Vagina (tissue), 2 donors: ENCODE measurements around the gene PPFIA1. TPM values are rescaled to one million over a fixed set of nuclear protein-coding genes. Genes with fewer than 3 reads are reported as not detected.

Source experiments
- DNase-seq, 2 donors: peaks; one replicate each; pipeline ENCODE4 v3.0.0-alpha.2; 2017; ENCODE audit errors: extremely low spot score in 2 of 2
- H3K27ac ChIP-seq: fragments of 200-600 bp; sonication (generic); one replicate; pipeline ENCODE4 v1.5.1; 2019
- H3K27me3 ChIP-seq: fragments of 200-600 bp; sonication (generic); one replicate; pipeline ENCODE4 v1.5.1; 2019
- H3K36me3 ChIP-seq, 2 donors: fragments of 200-600 bp; sonication (generic); one replicate each; pipeline ENCODE4 v1.5.1; 2017 to 2019
- H3K4me1 ChIP-seq: fragments of 200-600 bp; sonication (generic); one replicate; pipeline ENCODE4 v1.5.1; 2019
- H3K4me3 ChIP-seq, 2 donors: fragments of 200-600 bp; sonication (generic); 1 replicate in 1 of 2; 2 replicates in 1 of 2; pipeline ENCODE4 v1.5.1; 2016 to 2019
- H3K9me3 ChIP-seq: fragments of 200-600 bp; sonication (generic); one replicate; pipeline ENCODE4 v1.5.1; 2019
- CTCF ChIP-seq, 3 experiments: fragments of 450-650 bp in 2 of 3; fragments of 200-600 bp in 1 of 3; sonication (generic) in 1 of 3; IDR thresholded peaks; one replicate each; pipeline ENCODE4 v1.5.1; 2017 to 2019; ENCODE audit warnings: antibody characterized with exemption in 3 of 3, mild to moderate bottlenecking in 2 of 3, moderate library complexity in 2 of 3
- POLR2A ChIP-seq, 2 donors: fragments of 450-650 bp; IDR thresholded peaks; one replicate each; pipeline ENCODE4 v1.6.1; 2017; ENCODE audit warnings: antibody characterized with exemption in 2 of 2, mild to moderate bottlenecking in 2 of 2, moderate library complexity in 2 of 2
- POLR2AphosphoS5 ChIP-seq, 2 donors: sonication (generic); formaldehyde crosslinking; IDR thresholded peaks; one replicate each; pipeline ENCODE4 v1.9.0; 2017; ENCODE audit warnings: antibody characterized with exemption in 2 of 2, mild to moderate bottlenecking in 2 of 2, low read depth in 1 of 2; ENCODE audit not compliant: insufficient read depth in 1 of 2
- intact Hi-C: fragments of 100-400 bp; cut with DNase I; formaldehyde crosslinking; loops from one replicate; pipeline ENCODE4 v1.15.1; 2023
- total RNA-seq: library from RNA; depleted of rRNA; stranded (reverse); fragments of >200 nt; gene quantifications from one replicate; pipeline ENCODE4 v1.2.3, GENCODE V29; 2016

PPFIA1 gene
- total RNA-seq, 1 donor from 2014 or later: 54.3 TPM

- Histone ChIP-seq H3K27me3 (no peaks in the 10 kb centered on the region), H3K4me3 (no peak overlapping the region)
- intact Hi-C loops: no loop called here
Measured at GRCh38 chr11:70409437-70409836, 138.9 kb downstream of the PPFIA1 start.

GRCh38 chr11:70409871-70410270 is 139.4 kb downstream of the PPFIA1 start:
- TF ChIP-seq POLR2A (IDR thresholded peaks at IDR 0.05) (no peak), POLR2AphosphoS5 (IDR thresholded peaks at IDR 0.05; ENCODE audit: insufficient read depth in 1 of 2, low read depth in 1 of 2) (no peak), CTCF (IDR thresholded peaks at IDR 0.05) (no peak)
- intact Hi-C loops: loop anchor here (10.0 kb wide), 1 partner anchor 135 kb away; the partner anchor contains the start of gene PPFIA1
- Histone ChIP-seq H3K4me1 (no peaks in the 10 kb centered on the region), H3K27me3 (no peaks in the 10 kb centered on the region), H3K4me3 (no peak overlapping the region), H3K36me3 (peaks cover 0 to 94% of the 10 kb centered on the region in 2 donors), H3K27ac (no peak overlapping the region), H3K9me3 (no peaks in the 10 kb centered on the region)
- DNase-seq: no peak

More at GRCh38 chr11:70409437-70409836, 138.9 kb downstream of the PPFIA1 start:
- Histone ChIP-seq H3K4me1 (no peaks in the 10 kb centered on the region), H3K36me3 (peaks cover 0 to 90% of the 10 kb centered on the region in 2 donors), H3K9me3 (no peaks in the 10 kb centered on the region), H3K27ac (no peak overlapping the region)
- no peak for DNase-seq
- TF ChIP-seq POLR2A (IDR thresholded peaks at IDR 0.05): no peak
- no peak for TF ChIP-seq POLR2AphosphoS5 (IDR thresholded peaks at IDR 0.05; ENCODE audit: insufficient read depth in 1 of 2, low read depth in 1 of 2)
- no peak for TF ChIP-seq CTCF (IDR thresholded peaks at IDR 0.05)

- H3K27ac ChIP-seq: no peak overlapping the region
- no peak for DNase-seq
- peaks cover 0 to 99% of the 10 kb centered on the region in 2 donors for H3K36me3 ChIP-seq
- H3K9me3 ChIP-seq: no peaks in the 10 kb centered on the region
- H3K27me3 ChIP-seq: no peaks in the 10 kb centered on the region
- intact Hi-C loops: loop anchor here (10.0 kb wide), 1 partner anchor 136 kb away; the partner anchor contains the start of gene PPFIA1
- TF ChIP-seq POLR2A (IDR thresholded peaks at IDR 0.05) (no peak), POLR2AphosphoS5 (IDR thresholded peaks at IDR 0.05; ENCODE audit: insufficient read depth in 1 of 2, low read depth in 1 of 2) (no peak), CTCF (IDR thresholded peaks at IDR 0.05) (no peak)
- no peak overlapping the region for H3K4me3 ChIP-seq
- H3K4me1 ChIP-seq: no peaks in the 10 kb centered on the region
Measured at GRCh38 chr11:70410276-70411205, 140.1 kb downstream of the PPFIA1 start.

DNA sequence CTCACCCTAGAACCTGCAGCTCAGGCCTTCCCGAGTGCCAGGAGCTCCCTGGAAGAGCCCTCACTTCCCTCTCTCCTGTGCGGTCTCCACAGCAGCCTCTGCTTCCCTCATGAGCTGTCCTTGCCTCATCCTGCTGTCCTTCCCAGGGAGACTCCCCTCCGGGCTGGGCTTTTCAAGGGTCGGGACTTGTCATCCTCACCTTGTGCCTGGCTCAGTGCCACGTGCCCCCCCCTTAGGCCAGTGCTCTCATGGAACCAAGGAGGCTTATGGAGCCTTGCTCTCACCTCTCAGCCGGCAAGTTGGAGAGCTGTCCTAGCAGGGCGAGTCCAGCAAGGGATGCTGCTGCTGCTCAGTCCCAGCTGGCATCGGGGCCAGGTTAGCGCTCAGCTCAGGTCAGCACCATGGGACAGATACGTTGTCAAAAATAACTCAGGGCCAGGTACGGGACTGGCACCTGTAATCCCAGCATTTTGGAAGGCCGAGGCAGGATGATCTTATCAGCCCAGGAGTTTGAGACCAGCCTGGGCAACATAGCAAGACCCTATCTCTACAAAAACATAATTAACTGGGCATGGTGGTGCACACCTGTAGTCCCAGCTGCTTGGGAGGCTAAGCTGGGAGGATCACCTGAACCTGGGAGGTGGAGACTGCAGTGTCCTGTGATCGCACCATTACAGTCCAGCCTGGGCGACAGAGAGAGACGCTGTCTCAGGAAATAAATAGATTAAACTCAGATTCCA is 141.4 kb downstream of the PPFIA1 start:
- no peak for DNase-seq
- H3K36me3 ChIP-seq: peaks cover 0 to 100% of the 10 kb centered on the region in 2 donors
- H3K27me3 ChIP-seq: no peaks in the 10 kb centered on the region
- H3K27ac ChIP-seq: no peak overlapping the region
- intact Hi-C loops: loop anchor here (10.0 kb wide), 1 partner anchor 137 kb away; the partner anchor contains the start of gene PPFIA1
- no peaks in the 10 kb centered on the region for H3K9me3 ChIP-seq
- no peaks in the 10 kb centered on the region for H3K4me1 ChIP-seq
- TF ChIP-seq POLR2A (IDR thresholded peaks at IDR 0.05) (no peak), POLR2AphosphoS5 (IDR thresholded peaks at IDR 0.05; ENCODE audit: insufficient read depth in 1 of 2, low read depth in 1 of 2) (no peak), CTCF (IDR thresholded peaks at IDR 0.05) (no peak)
- H3K4me3 ChIP-seq: no peak overlapping the region
